Activated CD4-positive, alpha-beta T cell treated with anti-CD3 and anti-CD28 coated beads for 36 hours (primary cell): Measurements from ENCODE around the gene TAS2R16. TPM values are rescaled to one million over a fixed set of nuclear protein-coding genes. Genes with fewer than 3 reads are reported as not detected.

Experiments used
- ATAC-seq: fragments of 200-7000 bp; cut with Tn5 transposase; one replicate; pipeline ENCODE4 v1.10.0; 2021; ENCODE audit warnings: mild to moderate bottlenecking, moderate library complexity
- CTCF ChIA-PET: fragments of 350-600 bp; sonication (Branson Sonifier 250); formaldehyde crosslinking; loops from one replicate; lab custom pipeline; 2021; ENCODE audit warnings: antibody characterized with exemption; lab: Charles Lee
- POLR2A ChIA-PET: fragments of 350-600 bp; sonication (Branson Sonifier 250); formaldehyde crosslinking; loops from one replicate; lab custom pipeline; 2021; ENCODE audit warnings: antibody characterized with exemption, inconsistent platforms; lab: Charles Lee
- DNase-seq: peaks from one replicate; pipeline ENCODE4 v3.0.0-alpha.2; 2020
- H3K27ac Mint-ChIP-seq: one replicate; pipeline ENCODE4 v1.8.0; 2021; ENCODE audit warnings: mixed read lengths
- H3K27me3 Mint-ChIP-seq: one replicate; pipeline ENCODE4 v1.8.0; 2021; ENCODE audit warnings: mixed read lengths
- H3K36me3 Mint-ChIP-seq: one replicate; pipeline ENCODE4 v1.8.0; 2021; ENCODE audit warnings: low read depth, mixed read lengths
- H3K4me1 Mint-ChIP-seq: one replicate; pipeline ENCODE4 v1.8.0; 2021; ENCODE audit warnings: mixed read lengths
- H3K4me3 Mint-ChIP-seq: one replicate; pipeline ENCODE4 v1.8.0; 2021; ENCODE audit warnings: mild to moderate bottlenecking, moderate library complexity, mixed read lengths
- H3K9me3 Mint-ChIP-seq: one replicate; pipeline ENCODE4 v1.8.0; 2021; ENCODE audit warnings: low read depth, mixed read lengths
- intact Hi-C, 2 experiments: fragments of 100-400 bp; cut with DNase I in 1 of 2; cut with micrococcal nuclease in 1 of 2; formaldehyde crosslinking; loops; one replicate each; pipeline versions ENCODE4 v1.14.2 to v1.15.1; 2022 to 2024; cut with DNase I, micrococcal nuclease
- total RNA-seq, 2 experiments: library from RNA; stranded (reverse); gene quantifications; one replicate each; pipeline ENCODE4 v1.2.3, GENCODE V29; 2021

Gene TAS2R16
- total RNA-seq, 2 experiments from 2014 or later, result not detected

GRCh38 chr7:123011766-123012369, 16.4 kb upstream of the TAS2R16 start:
- intact Hi-C loops, result no loop called here
- ATAC-seq, result no peak
- Mint-ChIP-seq H3K9me3 (peaks cover 13% of the 10 kb centered on the region), H3K4me1 (no peaks in the 10 kb centered on the region), H3K36me3 (no peaks in the 10 kb centered on the region), H3K27ac (no peak overlapping the region), H3K4me3 (no peak overlapping the region), H3K27me3 (no peaks in the 10 kb centered on the region)
- POLR2A ChIA-PET, result no interaction called here
- no peak for DNase-seq
- CTCF ChIA-PET, result no interaction called here

- ATAC-seq (no peak), DNase-seq (no peak)
- POLR2A ChIA-PET, result no interaction called here
- H3K27ac Mint-ChIP-seq, result no peak overlapping the region
- no peaks in the 10 kb centered on the region for H3K27me3 Mint-ChIP-seq
- no peaks in the 10 kb centered on the region for H3K4me1 Mint-ChIP-seq
- H3K36me3 Mint-ChIP-seq, result no peaks in the 10 kb centered on the region
- CTCF ChIA-PET, result no interaction called here
- intact Hi-C loops, result no loop called here
- no peak overlapping the region for H3K4me3 Mint-ChIP-seq
- H3K9me3 Mint-ChIP-seq, result peaks cover 6% of the 10 kb centered on the region
These were observed 9.4 kb upstream of the TAS2R16 start for GRCh38 chr7:123004931-123005330.

- no peaks in the 10 kb centered on the region for H3K36me3 Mint-ChIP-seq
- POLR2A ChIA-PET, result no interaction called here
- H3K4me3 Mint-ChIP-seq, result no peak overlapping the region
- CTCF ChIA-PET, result no interaction called here
- H3K4me1 Mint-ChIP-seq, result no peaks in the 10 kb centered on the region
- no peak overlapping the region for H3K27ac Mint-ChIP-seq
- ATAC-seq, result no peak
- DNase-seq, result no peak
- peaks cover 6% of the 10 kb centered on the region for H3K9me3 Mint-ChIP-seq
- no peaks in the 10 kb centered on the region for H3K27me3 Mint-ChIP-seq
- intact Hi-C loops, result no loop called here
These were observed 8.1 kb upstream of the TAS2R16 start for GRCh38 chr7:123003539-123004126.

GRCh38 chr7:122989577-122989976, 5.9 kb downstream of the TAS2R16 start:
- DNase-seq (no peak), ATAC-seq (no peak)
- no peaks in the 10 kb centered on the region for H3K36me3 Mint-ChIP-seq
- no peaks in the 10 kb centered on the region for H3K27me3 Mint-ChIP-seq
- POLR2A ChIA-PET, result no interaction called here
- H3K4me3 Mint-ChIP-seq, result no peak overlapping the region
- H3K27ac Mint-ChIP-seq, result no peak overlapping the region
- CTCF ChIA-PET, result no interaction called here
- intact Hi-C loops, result no loop called here
- peaks cover 5% of the 10 kb centered on the region for H3K9me3 Mint-ChIP-seq
- no peaks in the 10 kb centered on the region for H3K4me1 Mint-ChIP-seq

- ChIA-PET POLR2A (no interaction called here), CTCF (no interaction called here)
- H3K27me3 Mint-ChIP-seq, result no peaks in the 10 kb centered on the region
- H3K4me1 Mint-ChIP-seq, result no peaks in the 10 kb centered on the region
- peaks cover 5% of the 10 kb centered on the region for H3K9me3 Mint-ChIP-seq
- intact Hi-C loops, result no loop called here
- DNase-seq (no peak), ATAC-seq (no peak)
- no peaks in the 10 kb centered on the region for H3K36me3 Mint-ChIP-seq
- H3K27ac Mint-ChIP-seq, result no peak overlapping the region
- H3K4me3 Mint-ChIP-seq, result no peak overlapping the region
These were observed 6.5 kb downstream of the TAS2R16 start for GRCh38 chr7:122989041-122989440.

- Mint-ChIP-seq H3K27me3 (no peaks in the 10 kb centered on the region), H3K9me3 (peaks cover 2% of the 10 kb centered on the region), H3K27ac (no peak overlapping the region), H3K36me3 (no peaks in the 10 kb centered on the region), H3K4me1 (no peaks in the 10 kb centered on the region), H3K4me3 (no peak overlapping the region)
- ChIA-PET CTCF (interaction anchor here (0.6 kb wide), 1 partner anchor 491 kb away, joined by 3 read pairs; no protein-coding TSS in a partner anchor), POLR2A (no interaction called here)
- ATAC-seq, result no peak
- intact Hi-C loops, result no loop called here
- DNase-seq, result no peak
These were observed 7.2 kb downstream of the TAS2R16 start for GRCh38 chr7:122988333-122988732.

GRCh38 chr7:122987463-122987862, 8.0 kb downstream of the TAS2R16 start:
- no peaks in the 10 kb centered on the region for H3K36me3 Mint-ChIP-seq
- no peaks in the 10 kb centered on the region for H3K4me1 Mint-ChIP-seq
- no peak for ATAC-seq
- CTCF ChIA-PET, result interaction anchor here (0.6 kb wide), 1 partner anchor 13 kb away, joined by 4 read pairs; no protein-coding TSS in a partner anchor
- POLR2A ChIA-PET, result no interaction called here
- H3K27ac Mint-ChIP-seq, result no peak overlapping the region
- H3K9me3 Mint-ChIP-seq, result peaks cover 2% of the 10 kb centered on the region
- no peak for DNase-seq
- H3K4me3 Mint-ChIP-seq, result no peak overlapping the region
- no peaks in the 10 kb centered on the region for H3K27me3 Mint-ChIP-seq
- intact Hi-C loops, result no loop called here

GRCh38 chr7:122984021-122984420, 11.5 kb downstream of the TAS2R16 start:
- no peaks in the 10 kb centered on the region for H3K36me3 Mint-ChIP-seq
- no peak for ATAC-seq
- DNase-seq, result no peak
- no peaks in the 10 kb centered on the region for H3K4me1 Mint-ChIP-seq
- intact Hi-C loops, result no loop called here
- no peak overlapping the region for H3K4me3 Mint-ChIP-seq
- H3K27me3 Mint-ChIP-seq, result no peaks in the 10 kb centered on the region
- POLR2A ChIA-PET, result no interaction called here
- H3K9me3 Mint-ChIP-seq, result peaks cover 2% of the 10 kb centered on the region
- H3K27ac Mint-ChIP-seq, result no peak overlapping the region
- CTCF ChIA-PET, result interaction anchor here (0.6 kb wide), 1 partner anchor 926 kb away, joined by 3 read pairs; no protein-coding TSS in a partner anchor

- Mint-ChIP-seq H3K4me3 (no peak overlapping the region), H3K9me3 (peaks cover 2% of the 10 kb centered on the region), H3K36me3 (no peaks in the 10 kb centered on the region), H3K27me3 (no peaks in the 10 kb centered on the region), H3K27ac (no peak overlapping the region), H3K4me1 (no peaks in the 10 kb centered on the region)
- intact Hi-C loops, result no loop called here
- no peak for ATAC-seq
- CTCF ChIA-PET, result no interaction called here
- no peak for DNase-seq
- POLR2A ChIA-PET, result no interaction called here
These were observed 12.2 kb downstream of the TAS2R16 start for GRCh38 chr7:122983261-122983660.

GRCh38 chr7:122975341-122975740, 20.2 kb downstream of the TAS2R16 start:
- DNase-seq (no peak), ATAC-seq (no peak)
- no peaks in the 10 kb centered on the region for H3K9me3 Mint-ChIP-seq
- H3K36me3 Mint-ChIP-seq, result no peaks in the 10 kb centered on the region
- no peak overlapping the region for H3K27ac Mint-ChIP-seq
- ChIA-PET POLR2A (no interaction called here), CTCF (no interaction called here)
- no peaks in the 10 kb centered on the region for H3K4me1 Mint-ChIP-seq
- H3K27me3 Mint-ChIP-seq, result no peaks in the 10 kb centered on the region
- no peak overlapping the region for H3K4me3 Mint-ChIP-seq
- intact Hi-C loops, result no loop called here

GRCh38 chr7:122974229-122974628, 21.3 kb downstream of the TAS2R16 start:
- ChIA-PET POLR2A (no interaction called here), CTCF (interaction anchor here (0.7 kb wide), 1 partner anchor 14 kb away, joined by 4 read pairs; no protein-coding TSS in a partner anchor)
- Mint-ChIP-seq H3K4me1 (no peaks in the 10 kb centered on the region), H3K9me3 (no peaks in the 10 kb centered on the region), H3K27me3 (no peaks in the 10 kb centered on the region), H3K4me3 (no peak overlapping the region), H3K27ac (no peak overlapping the region), H3K36me3 (no peaks in the 10 kb centered on the region)
- intact Hi-C loops, result no loop called here
- ATAC-seq (no peak), DNase-seq (no peak)

- no peaks in the 10 kb centered on the region for H3K4me1 Mint-ChIP-seq
- ChIA-PET CTCF (interaction anchor here (0.6 kb wide), 1 partner anchor 40 kb away, joined by 5 read pairs; no protein-coding TSS in a partner anchor), POLR2A (no interaction called here)
- no peaks in the 10 kb centered on the region for H3K9me3 Mint-ChIP-seq
- intact Hi-C loops, result no loop called here
- ATAC-seq (no peak), DNase-seq (no peak)
- H3K4me3 Mint-ChIP-seq, result no peak overlapping the region
- no peak overlapping the region for H3K27ac Mint-ChIP-seq
- no peaks in the 10 kb centered on the region for H3K27me3 Mint-ChIP-seq
- H3K36me3 Mint-ChIP-seq, result no peaks in the 10 kb centered on the region
These were observed 23.4 kb downstream of the TAS2R16 start for GRCh38 chr7:122972056-122972455.
